SK-N-SH (cell line): ENCODE results near the gene RPL28.

Source experiments
- CTCF ChIP-seq: fragments of 200-600 bp; sonication (generic); IDR thresholded peaks from 2 replicates; pipeline ENCODE4 v1.6.1; 2017; ENCODE audit warnings: antibody characterized with exemption, mild to moderate bottlenecking, moderate library complexity
- EP300 ChIP-seq, 2 experiments: IDR thresholded peaks; 2 replicates each; pipeline versions ENCODE4 v1.4.0 to v1.6.1; 2012; ENCODE audit warnings: borderline replicate concordance in 1 of 2, low read depth in 1 of 2, low read length in 1 of 2
- EZH2phosphoT487 ChIP-seq: fragments of 200-600 bp; sonication (generic); IDR thresholded peaks from 2 replicates; pipeline ENCODE4 v1.6.1; 2017; ENCODE audit warnings: low read depth, mixed run types, mild to moderate bottlenecking, antibody characterized with exemption, moderate library complexity, borderline replicate concordance
- GATA2 ChIP-seq: sonication (generic); formaldehyde crosslinking; IDR thresholded peaks from 2 replicates; pipeline ENCODE4 v1.5.0; 2020; ENCODE audit warnings: mild to moderate bottlenecking, missing genetic modification reagents
- JUND ChIP-seq: IDR thresholded peaks from 2 replicates; pipeline ENCODE4 v1.4.0; 2012
- NRF1 ChIP-seq: IDR thresholded peaks from 2 replicates; pipeline ENCODE4 v1.6.1; 2012; ENCODE audit warnings: low read depth, mild to moderate bottlenecking, low read length
- POLR2AphosphoS5 ChIP-seq: IDR thresholded peaks from 2 replicates; pipeline ENCODE4 v1.6.1; 2012; ENCODE audit warnings: low read depth, low read length
- RAD21 ChIP-seq: IDR thresholded peaks from 2 replicates; pipeline ENCODE4 v1.6.1; 2012; ENCODE audit warnings: mild to moderate bottlenecking, low read length
- RFX5 ChIP-seq: IDR thresholded peaks from 2 replicates; pipeline ENCODE4 v1.6.1; 2012; ENCODE audit warnings: mild to moderate bottlenecking, improper control_type of control experiment, low read length
- YY1 ChIP-seq: IDR thresholded peaks from 2 replicates; pipeline ENCODE4 v1.4.0; 2012; ENCODE audit warnings: low read depth, mild to moderate bottlenecking
- ZBTB33 ChIP-seq: IDR thresholded peaks from 2 replicates; pipeline ENCODE4 v1.4.0; 2012; ENCODE audit warnings: low read depth, borderline replicate concordance

GRCh38 chr19:55346725-55347441 lies 38.8 kb upstream of the RPL28 start:
- no peak for TF ChIP-seq CTCF
- no peak for TF ChIP-seq NRF1
- TF ChIP-seq RFX5: no peak
- no peak for TF ChIP-seq POLR2AphosphoS5
- no peak for TF ChIP-seq EP300 (IDR thresholded peaks at IDR 0.05; ENCODE audit: borderline replicate concordance in 1 of 2, low read depth in 1 of 2, low read length in 1 of 2)
- no peak for TF ChIP-seq GATA2
- no peak for TF ChIP-seq JUND
- TF ChIP-seq RAD21: no peak
- no peak for TF ChIP-seq ZBTB33
- TF ChIP-seq YY1: no peak
- TF ChIP-seq EZH2phosphoT487: no peak
